GM19463 (cell line): Measurements from ENCODE around the gene DIAPH1.

ENCODE experiments used
- ATAC-seq: cut with Tn5 transposase; IDR thresholded peaks from one replicate; pipeline ENCODE4 v1.9.1; 2021; ENCODE audit warnings: mild to moderate bottlenecking, moderate library complexity; ENCODE audit not compliant: unreplicated experiment

DIAPH1 gene

DNA sequence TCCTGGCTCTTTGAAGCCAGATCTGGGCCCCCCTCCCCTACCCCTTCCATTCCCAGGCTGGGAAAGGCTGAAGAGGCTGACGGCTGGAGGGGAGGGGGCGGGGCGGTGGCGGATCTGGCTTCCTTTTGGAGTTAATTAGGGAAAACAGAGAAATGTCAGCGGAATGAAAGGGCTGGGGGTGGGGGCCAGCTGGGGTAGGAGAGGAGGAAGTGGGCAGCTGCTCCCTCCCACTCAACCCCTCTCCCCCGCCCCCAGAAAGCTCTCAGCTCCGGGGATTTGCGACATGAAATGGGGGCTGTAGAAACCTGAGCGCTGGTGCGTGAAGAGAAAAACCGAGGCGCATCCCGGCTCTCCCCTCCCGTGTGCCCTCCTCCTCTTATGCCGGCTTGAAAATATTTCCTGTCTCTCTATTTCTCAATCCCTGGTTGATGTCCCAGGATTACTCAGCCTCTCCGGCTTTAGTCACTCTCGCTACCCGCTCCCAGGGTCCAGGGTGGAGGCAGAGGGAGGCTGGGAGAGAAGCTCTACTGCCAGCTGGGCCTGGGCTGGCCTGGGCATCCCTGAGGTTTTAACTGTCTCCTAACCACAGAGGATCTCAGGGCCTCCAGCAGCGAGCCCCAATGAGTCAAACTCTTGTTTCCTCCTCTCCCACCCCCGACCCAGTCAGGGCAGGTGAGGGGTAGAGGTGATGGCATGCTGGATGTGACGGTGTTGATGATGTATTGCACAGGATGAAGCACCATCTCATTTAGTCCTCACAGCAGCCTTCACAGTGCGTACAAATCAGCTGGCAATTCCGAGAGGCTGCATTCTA, 109.8 kb downstream of the DIAPH1 start:
- ATAC-seq: peak; percentile 9

DNA sequence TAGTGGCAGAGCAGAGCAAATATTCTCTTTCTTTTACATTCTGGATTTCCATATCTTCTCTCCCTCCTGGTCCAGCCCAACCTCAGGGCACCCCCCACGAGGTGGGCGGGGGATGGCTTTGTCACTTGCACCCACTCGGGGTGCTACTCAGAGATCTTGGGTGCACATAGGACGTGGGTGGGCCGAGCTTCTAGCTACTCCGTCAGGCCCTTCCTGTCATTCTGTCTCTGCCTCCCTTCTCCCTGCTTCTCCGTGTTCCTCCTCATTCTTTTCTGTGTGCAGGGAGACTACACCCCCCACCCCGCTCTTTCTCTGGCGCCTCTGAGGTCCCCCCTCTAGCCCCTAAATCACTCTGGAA, 110.4 kb downstream of the DIAPH1 start:
- ATAC-seq: no peak

DNA sequence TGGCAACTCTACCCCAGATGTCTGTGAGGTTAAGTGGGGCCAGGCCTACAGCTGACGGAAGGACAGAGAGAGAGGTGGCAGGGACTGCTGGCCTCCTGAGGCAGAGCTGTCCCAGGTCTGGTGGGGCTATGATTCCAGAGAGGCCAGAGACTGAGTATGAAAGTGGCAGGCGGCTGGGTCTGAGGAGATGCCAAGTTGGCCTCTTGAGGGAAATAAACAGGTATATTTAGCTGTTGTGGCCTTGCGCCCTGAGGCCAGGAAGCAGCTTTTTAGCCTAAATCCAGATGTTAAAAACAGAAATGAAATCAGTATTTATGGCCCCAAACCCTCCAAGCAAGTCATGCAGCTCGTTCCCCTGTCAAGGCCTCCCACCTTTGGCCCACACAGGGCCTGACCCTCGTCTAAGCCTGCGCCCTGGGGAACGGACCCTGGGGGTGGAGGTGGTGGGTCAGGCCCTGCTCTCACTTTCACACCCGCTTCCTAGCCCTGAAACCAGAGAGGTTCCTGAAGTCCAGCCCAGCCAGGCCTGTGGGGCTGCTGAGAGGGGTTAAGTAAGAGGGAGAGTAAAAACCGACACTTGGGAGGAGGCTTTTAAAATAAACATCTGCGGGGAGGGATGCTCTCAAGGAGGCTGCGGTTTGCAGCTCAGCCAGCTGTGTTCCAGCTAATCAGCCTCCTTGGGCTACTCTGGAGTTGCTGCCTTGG, 111.3 kb downstream of the DIAPH1 start:
- ATAC-seq: peak; percentile 51

DNA sequence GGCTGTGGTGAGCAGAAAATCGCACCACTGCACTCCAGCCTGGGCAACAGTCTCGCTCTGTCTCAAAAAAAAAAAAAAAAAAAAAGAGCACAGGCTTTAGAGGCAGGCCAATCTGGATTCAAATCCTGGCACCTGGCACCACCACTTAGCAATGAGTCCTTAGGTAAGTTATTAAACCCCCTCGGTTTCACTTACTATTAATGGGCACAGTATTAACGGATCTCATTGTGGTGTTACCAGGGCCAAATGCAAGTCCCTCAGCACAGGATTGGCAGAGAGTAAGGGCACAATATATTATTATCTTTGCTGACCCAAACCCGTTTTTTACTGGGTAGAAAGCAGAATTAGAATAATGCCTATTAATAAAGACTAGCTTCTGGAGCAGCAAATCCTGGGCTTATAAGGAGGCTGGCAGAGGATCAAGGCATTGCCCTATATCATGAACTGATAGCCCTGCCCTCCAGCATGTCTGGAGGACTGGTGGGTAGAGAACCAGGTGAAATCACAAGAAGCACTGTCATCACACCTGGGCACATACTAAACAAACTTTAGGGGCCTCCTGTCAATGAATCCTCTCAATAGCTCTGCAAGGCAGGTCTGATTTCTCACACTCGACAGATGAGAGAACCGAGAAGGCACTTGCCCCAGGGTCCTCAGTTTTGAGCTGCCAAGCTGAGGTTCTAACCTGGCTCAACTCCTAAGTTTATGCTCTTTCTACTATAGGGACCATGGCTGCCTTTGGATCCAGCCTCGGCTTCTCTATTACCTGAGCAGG, 112.2 kb downstream of the DIAPH1 start:
- ATAC-seq: no peak

DNA sequence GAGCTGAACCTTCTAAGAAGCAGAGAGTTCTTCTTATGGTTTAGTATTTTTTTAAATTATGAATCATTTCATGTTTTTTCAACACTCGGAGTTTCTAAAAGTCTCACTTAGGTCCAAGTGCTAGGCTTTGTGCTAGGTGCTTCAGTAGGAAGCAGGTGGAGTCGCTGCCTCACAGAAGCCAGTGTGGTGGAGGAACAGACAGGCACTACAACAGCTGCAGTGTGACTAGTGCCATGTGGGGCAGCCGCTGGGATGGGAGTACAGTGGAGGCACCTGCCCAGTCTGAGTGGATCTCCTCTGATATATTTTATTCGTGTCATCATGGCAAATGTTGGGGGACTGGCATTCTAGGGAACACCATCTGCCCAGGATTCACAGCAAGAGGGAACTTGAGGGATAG, 114.6 kb downstream of the DIAPH1 start:
- no peak for ATAC-seq

DNA sequence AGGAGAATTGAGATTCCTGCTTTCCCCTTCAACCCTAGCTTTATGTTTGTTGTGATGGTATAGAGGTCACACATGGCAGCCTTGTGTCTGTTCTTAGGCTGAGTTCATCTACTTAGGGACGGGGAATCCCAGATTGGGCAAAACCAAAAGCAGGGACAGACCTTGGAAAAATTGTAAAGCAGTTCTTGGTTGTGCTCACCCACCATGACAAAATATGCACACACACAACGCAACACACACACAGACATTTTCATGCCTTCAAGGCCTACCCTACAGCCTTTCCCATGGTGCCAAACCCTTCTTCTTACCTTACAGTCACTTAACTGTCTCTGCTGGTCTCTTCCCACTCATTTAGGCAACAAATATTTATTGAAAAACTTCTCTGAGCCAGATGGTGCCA, 115.1 kb downstream of the DIAPH1 start:
- ATAC-seq: no peak

DNA sequence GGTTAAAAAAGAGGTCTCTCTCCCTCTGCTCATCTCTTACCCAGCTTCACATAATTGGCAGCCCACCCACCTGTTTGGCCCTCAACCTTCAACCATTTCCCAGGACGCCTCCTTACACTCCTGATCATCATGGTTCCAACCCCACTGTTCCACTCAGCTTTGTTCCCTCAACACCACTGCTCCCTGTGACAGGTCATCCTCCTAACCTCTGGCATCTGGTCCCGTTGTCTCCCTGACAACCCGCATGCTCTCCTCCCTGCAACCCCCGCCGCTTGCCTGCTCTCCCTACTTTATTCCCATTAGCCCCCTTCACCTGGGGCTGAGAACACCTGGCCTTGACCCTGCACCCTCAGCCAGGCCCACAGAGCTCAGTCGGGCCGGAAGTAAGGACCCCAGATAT, 117.0 kb downstream of the DIAPH1 start:
- no peak for ATAC-seq

DNA sequence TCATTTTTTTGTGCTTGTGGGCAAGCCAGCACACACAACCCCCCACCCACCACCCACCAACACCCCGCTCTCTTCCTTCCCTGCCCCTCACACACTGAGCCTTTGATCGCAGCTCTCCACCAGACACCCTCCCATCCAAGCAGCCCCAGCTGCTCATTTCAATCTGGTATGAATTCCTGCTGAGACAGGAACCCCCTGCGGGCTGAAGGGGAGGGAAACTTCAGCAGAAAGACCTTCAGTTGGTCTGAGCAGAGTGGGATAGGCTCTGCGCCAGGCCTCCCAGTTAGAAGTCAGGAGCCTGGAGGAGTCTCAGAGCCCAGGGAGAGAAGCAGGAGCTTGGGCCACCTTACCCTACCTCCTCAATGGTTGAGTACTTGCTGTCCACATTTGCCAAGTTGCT, 122.8 kb downstream of the DIAPH1 start:
- no peak for ATAC-seq

DNA sequence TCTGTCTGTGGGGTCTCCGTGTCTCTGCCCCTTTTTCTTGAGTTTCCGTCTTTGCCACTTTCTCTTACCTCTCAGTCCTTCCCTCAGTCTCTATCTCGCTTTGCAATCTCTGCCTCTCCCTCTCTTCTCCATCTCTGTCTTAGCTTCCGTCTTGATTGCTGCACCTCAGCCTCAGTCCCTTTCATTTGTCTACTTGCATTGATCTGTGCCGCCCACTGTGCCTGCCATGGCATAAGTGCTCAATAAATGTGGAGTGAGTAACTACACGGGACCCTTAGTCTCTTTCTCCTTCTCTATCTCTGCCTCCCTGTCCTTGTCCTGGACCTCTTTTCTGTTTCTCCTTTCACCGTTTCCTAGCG, 123.4 kb downstream of the DIAPH1 start:
- ATAC-seq: no peak

DNA sequence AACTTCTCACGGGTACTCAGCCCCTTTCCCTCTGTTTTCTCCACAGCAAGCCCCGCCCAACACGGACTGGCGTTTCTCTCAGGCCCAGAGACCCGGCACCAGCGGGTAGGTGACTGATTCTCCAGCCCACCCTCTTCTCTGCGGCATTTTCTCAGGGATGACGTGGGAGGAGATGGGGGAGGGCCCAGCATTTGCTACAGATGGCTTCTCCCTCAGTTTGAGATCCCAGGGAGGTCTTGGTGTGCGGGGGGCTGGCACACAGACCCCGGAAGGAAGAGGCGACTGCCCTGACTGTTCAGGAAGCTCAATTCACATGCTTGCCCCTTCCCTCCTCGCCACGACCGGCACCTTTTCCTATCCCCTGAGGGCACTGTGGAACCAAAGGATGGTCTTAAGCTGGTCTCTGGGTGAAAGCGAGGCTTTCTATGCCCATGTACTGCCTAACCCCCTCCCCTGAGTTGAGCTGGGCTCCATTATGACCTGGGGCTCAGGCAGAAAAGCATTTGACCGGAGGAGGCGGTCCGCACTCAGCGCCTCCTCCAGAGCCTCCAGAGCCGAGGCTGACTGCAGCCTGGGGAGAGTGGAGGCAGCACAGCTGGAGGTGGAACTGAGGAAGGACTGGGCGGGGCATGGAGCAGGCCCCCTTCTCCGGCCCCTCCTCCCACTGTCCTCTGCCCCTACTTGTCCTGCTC, 123.9 kb downstream of the DIAPH1 start:
- ATAC-seq: no peak

DNA sequence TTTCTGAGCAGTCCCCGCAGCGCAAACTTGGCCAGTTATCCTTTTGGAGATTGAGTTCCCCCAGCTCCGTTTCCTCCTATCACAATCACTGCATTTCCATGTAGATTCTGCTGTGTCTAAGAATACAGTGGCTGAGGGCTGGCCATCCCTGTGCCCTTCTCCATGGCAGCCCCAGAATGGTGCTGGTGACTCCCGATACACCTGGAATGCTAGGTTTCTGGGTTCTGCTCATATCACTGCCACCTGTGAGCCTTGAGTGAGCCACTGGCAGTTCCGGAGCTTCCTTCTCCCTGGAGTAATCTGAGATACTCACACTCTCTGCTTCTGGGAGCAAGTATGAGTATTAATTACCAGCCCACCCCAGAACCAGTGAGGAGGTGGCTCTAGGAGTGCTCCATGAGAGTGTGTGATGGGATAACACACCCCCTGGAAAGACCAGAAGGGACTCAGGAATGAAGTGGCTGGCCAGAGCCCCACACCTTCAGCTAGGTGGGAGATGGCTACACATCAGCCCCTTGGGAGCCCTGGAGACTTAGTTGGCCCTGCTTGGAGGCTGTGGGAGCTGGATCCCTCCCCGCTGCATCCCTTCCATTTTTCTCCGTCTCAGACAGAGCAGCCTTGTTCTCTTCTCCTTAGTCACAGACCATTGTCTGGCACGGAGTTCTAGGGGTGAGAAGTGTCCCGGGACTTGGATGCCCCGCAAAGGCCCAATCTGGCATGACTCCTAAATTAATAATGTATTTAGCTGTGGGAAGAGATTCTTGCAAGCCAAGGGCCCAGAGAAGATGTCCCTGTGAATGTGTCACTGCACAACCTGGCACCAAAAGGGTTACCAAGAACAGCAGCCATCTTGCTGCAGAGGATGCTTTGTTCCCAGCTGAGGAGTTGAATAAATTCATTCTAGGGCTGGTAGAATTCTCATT, 125.0 kb downstream of the DIAPH1 start:
- ATAC-seq: no peak

DNA sequence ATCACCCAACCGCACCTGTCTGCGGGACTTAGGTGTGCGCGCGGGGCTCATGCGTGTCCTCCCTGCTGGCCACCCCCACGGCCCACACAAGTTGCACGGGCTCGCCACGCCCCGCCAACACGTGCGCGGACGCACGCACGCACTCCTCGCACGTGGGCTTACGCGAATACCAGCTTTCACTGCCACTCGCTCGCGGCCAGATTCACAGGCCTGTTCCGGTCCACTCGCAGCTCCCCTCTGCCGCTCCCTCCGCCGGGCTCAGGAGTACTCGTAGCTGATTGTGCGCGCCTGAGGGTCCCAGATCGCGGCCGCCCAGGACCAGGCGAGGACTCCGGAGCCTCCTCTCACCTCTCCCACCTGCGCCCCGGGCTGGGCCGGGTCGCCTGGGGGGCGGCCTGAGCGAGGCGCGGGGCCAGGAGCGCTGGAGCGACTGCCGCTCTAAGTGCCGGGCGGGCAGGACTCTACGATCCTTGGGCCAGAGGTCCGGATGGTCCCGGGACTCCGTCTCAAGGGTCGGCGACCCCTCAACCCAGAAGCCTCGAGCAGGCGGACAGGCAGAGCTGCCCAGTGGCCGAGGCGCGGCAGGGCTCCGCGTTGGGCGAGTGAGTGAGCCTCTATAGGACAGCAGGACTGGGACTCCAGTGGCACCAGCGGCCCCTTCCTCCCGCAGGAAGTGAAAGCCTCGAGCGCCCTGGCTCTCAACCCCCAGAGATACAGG, 126.5 kb downstream of the DIAPH1 start:
- ATAC-seq: peak; percentile 49

DNA sequence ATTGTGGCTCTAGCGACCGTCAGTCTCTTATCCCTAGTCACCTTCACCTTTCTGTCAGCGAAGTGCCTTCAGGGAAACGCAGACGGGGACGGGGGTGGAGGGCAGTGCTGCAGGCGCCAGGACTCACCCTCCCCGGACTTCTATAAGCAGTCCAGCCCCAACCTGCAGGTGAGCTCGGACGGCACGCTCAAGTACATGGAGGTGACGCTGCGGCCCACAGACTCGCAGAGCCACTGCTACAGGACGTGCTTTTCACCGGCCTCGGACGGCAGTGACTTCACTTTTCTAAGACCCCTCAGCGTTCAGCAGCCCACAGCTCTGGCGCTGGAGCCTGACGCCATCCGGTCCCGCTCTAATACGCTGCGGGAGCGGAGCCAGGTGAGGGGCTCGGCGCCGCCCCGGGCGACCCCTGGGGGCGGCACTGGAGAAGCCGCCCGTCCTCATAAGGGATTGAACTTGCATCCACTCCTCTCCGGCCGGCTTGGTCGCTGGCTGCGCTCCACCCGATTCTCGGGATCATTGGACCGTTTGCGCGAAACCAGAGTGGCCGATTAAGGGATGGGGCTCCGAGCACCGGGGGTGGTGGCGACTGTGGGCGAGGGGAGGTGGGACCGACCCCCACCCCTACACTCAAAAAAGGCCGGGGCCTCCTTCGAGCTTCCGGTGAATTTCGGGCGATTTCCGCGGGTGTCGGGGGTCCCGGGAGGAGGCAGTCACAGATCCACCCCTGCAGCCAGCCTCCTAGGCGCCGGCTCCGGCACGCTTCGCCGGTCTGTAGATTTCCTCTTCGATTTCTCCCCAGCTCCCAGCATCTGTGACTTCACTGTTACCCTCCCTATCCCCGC, 127.3 kb downstream of the DIAPH1 start:
- peak; percentile 20 for ATAC-seq

DNA sequence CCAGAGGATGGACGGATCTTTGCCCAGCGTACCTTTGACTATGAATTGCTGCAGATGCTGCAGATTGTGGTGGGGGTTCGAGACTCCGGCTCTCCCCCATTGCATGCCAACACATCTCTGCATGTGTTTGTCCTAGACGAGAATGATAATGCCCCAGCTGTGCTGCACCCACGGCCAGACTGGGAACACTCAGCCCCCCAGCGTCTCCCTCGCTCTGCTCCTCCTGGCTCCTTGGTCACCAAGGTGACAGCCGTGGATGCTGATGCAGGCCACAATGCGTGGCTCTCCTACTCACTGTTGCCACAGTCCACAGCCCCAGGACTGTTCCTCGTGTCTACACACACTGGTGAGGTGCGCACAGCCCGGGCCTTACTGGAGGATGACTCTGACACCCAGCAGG, 128.0 kb downstream of the DIAPH1 start:
- no peak for ATAC-seq

DNA sequence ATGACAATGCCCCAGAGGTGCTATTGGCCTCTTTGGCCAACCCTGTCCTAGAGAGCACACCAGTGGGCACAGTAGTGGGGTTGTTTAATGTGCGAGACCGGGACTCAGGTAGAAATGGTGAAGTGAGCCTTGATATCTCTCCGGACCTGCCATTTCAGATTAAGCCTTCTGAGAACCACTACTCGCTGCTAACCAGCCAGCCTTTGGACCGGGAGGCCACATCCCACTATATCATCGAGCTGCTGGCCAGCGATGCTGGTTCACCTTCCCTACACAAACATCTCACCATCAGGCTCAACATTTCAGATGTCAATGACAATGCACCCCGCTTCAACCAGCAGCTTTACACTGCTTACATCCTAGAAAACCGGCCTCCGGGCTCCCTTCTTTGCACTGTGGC, 128.5 kb downstream of the DIAPH1 start:
- ATAC-seq: no peak

DNA sequence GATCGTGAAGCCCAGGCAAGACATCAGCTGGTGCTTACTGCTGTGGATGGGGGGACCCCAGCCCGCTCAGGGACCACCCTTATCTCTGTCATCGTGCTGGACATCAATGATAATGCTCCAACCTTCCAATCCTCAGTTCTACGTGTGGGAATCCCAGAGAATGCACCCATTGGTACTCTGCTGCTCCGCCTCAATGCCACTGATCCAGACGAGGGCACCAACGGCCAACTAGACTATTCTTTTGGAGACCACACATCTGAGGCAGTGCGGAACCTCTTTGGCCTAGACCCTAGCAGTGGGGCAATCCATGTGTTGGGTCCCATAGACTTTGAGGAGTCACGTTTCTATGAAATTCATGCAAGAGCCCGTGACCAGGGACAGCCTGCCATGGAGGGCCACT, 129.0 kb downstream of the DIAPH1 start:
- ATAC-seq: no peak

DNA sequence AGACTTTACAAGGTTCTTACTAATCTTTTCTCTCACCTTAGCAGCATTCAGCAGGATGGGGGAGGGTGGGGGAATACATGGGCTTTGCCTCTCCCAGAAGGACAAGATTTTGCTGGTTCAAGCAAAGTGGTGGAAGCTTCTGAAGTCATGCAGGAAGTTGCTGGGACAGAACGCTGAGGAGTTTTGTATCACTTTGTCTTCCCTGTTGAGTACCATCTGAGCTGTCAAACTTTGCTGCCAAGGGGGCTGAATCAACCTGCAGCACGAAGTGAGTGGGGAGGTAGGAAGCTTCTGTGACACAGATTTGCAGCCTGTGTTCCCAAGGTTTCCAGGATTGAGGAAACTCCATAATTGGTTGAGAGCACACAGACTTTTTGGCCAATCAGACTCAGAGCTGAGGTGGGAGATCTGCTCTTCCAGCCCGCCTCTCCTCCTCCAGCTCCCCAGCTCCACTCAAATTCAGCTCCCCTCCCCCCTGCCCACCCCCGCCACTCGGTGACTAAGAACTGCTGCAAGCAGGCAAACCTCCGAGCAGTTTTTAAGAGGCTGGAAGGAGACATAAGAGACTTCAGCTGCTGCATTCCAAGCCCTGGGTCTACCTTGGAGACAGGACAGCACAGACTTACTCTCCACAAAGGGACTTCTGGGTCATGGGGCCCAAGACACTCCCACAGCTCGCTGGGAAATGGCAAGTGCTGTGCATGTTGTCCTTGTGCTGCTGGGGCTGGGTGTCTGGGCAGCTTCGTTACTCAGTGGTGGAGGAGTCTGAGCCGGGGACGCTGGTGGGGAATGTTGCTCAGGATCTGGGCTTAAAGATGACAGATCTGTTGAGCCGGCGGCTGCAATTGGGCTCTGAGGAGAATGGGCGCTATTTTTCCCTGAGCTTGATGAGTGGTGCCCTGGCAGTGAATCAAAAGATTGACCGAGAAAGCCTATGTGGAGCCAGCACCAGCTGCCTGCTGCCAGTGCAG, 129.9 kb downstream of the DIAPH1 start, which contains the start of gene PCDHGC5:
Gene PCDHGC5, plus strand, starts transcription at position 491 of the 971 bp plus-strand sequence. Its CDS starts 160 bp downstream, at position 651.
- no peak for ATAC-seq
